ENCODE measurements around the gene SYCP3.

The SYCP3 gene

GRCh38 chr12:101697930-101698799 lies 41.1 kb downstream of the SYCP3 start:
- Histone ChIP-seq H3K4ac (ENCODE audit: low read depth in 1 of 2, low read length in 2 of 2) (peak overlapping the region; percentile 81 to 92), H3K9ac (ENCODE audit: low read length) (peak overlapping the region; percentile 92), H2BK12ac (ENCODE audit: low read length in 2 of 2) (peak overlapping the region in 1 of 2 experiments; percentile 57), H3K4me2 (ENCODE audit: low read length, poor library complexity, severe bottlenecking) (peak overlapping the region; percentile 97), H3K9me3 (ENCODE audit: control insufficient read depth, low read length) (peaks cover 3% of the 10 kb centered on the region), H4K91ac (ENCODE audit: low read length) (peak overlapping the region; percentile 92), H3K36me3 (ENCODE audit: control insufficient read depth in 1 of 2, insufficient read depth in 2 of 2, low read depth in 1 of 2, low read length in 2 of 2) (no peaks in the 10 kb centered on the region), H3K23ac (ENCODE audit: low read length in 2 of 2) (peak overlapping the region; percentile 63 to 79), H2AK5ac (ENCODE audit: low read length, severe bottlenecking) (no peak overlapping the region), H4K8ac (ENCODE audit: low read length) (peak overlapping the region; percentile 97), H3K4me3 (ENCODE audit: insufficient read depth in 1 of 2, low read depth in 1 of 2, low read length in 2 of 2) (peak overlapping the region; percentile 95 to 99), H3K18ac (ENCODE audit: low read depth in 1 of 2, low read length in 2 of 2) (peak overlapping the region; percentile 70 to 98), H2BK5ac (ENCODE audit: low read depth, low read length, poor library complexity, severe bottlenecking) (peak overlapping the region; percentile 5), H2AFZ (ENCODE audit: low read depth, low read length) (peak overlapping the region; percentile 80), H3K27ac (ENCODE audit: low read length, poor library complexity, severe bottlenecking) (no peak overlapping the region), H3K4me1 (ENCODE audit: control insufficient read depth, insufficient read depth, low read depth, low read length) (peaks cover 8% of the 10 kb centered on the region), H2BK15ac (ENCODE audit: low read depth, poor library complexity, severe bottlenecking) (peak overlapping the region; percentile 94), H3K27me3 (ENCODE audit: control insufficient read depth in 1 of 2, insufficient read depth in 1 of 2, low read length in 2 of 2) (no peaks in the 10 kb centered on the region), H3K14ac (ENCODE audit: low read length in 2 of 2) (peak overlapping the region in 1 of 2 experiments; percentile 95), H3K79me1 (replicated peaks; ENCODE audit: low read length, poor library complexity, severe bottlenecking) (peaks cover 10% of the 10 kb centered on the region), H2BK120ac (ENCODE audit: low read depth, low read length) (peak overlapping the region; percentile 92)
- DNase-seq = peak; percentile 48
- WGBS = under 1% methylated on average over 60 of the region's 67 CpGs

GRCh38 chr12:101697197-101697929 lies 41.9 kb downstream of the SYCP3 start, which contains the start of gene CHPT1:
Gene CHPT1 (plus strand): TSS chr12:101697640. CDS start chr12:101697862, 222 bp downstream.
- peak within 1 kb of the TSS in 1 of 2 experiments; percentile 74 for H2BK12ac ChIP-seq (ENCODE audit: low read length in 2 of 2)
- peaks cover 3% of the 10 kb centered on the region for H3K9me3 ChIP-seq (ENCODE audit: control insufficient read depth, low read length)
- no peak within 1 kb of the TSS for H2AK5ac ChIP-seq (ENCODE audit: low read length, severe bottlenecking)
- peak within 1 kb of the TSS; percentile 94 for H2BK15ac ChIP-seq (ENCODE audit: low read depth, poor library complexity, severe bottlenecking)
- peak within 1 kb of the TSS; percentile 95 to 99 for H3K4me3 ChIP-seq (ENCODE audit: insufficient read depth in 1 of 2, low read depth in 1 of 2, low read length in 2 of 2)
- H2BK5ac ChIP-seq (ENCODE audit: low read depth, low read length, poor library complexity, severe bottlenecking) = peak within 1 kb of the TSS; percentile 8
- no peak within 1 kb of the TSS for H3K27ac ChIP-seq (ENCODE audit: low read length, poor library complexity, severe bottlenecking)
- H4K8ac ChIP-seq (ENCODE audit: low read length) = peak within 1 kb of the TSS; percentile 97
- peak within 1 kb of the TSS; percentile 81 to 92 for H3K4ac ChIP-seq (ENCODE audit: low read depth in 1 of 2, low read length in 2 of 2)
- H3K4me2 ChIP-seq (ENCODE audit: low read length, poor library complexity, severe bottlenecking) = peak within 1 kb of the TSS; percentile 97
- peak within 1 kb of the TSS; percentile 70 to 79 for H3K23ac ChIP-seq (ENCODE audit: low read length in 2 of 2)
- H3K18ac ChIP-seq (ENCODE audit: low read depth in 1 of 2, low read length in 2 of 2) = peak within 1 kb of the TSS; percentile 70 to 98
- H3K4me1 ChIP-seq (ENCODE audit: control insufficient read depth, insufficient read depth, low read depth, low read length) = peaks cover 8% of the 10 kb centered on the region
- under 1% methylated on average over 44 of the region's 80 CpGs for WGBS
- peak within 1 kb of the TSS; percentile 92 for H4K91ac ChIP-seq (ENCODE audit: low read length)
- peak within 1 kb of the TSS; percentile 92 for H2BK120ac ChIP-seq (ENCODE audit: low read depth, low read length)
- peaks cover 7% of the 10 kb centered on the region for H3K79me1 ChIP-seq (replicated peaks; ENCODE audit: low read length, poor library complexity, severe bottlenecking)
- no peaks in the 10 kb centered on the region for H3K27me3 ChIP-seq (ENCODE audit: control insufficient read depth in 1 of 2, insufficient read depth in 1 of 2, low read length in 2 of 2)
- H3K14ac ChIP-seq (ENCODE audit: low read length in 2 of 2) = peak within 1 kb of the TSS in 1 of 2 experiments; percentile 95
- peak within 1 kb of the TSS; percentile 89 for H2AFZ ChIP-seq (ENCODE audit: low read depth, low read length)
- no peaks in the 10 kb centered on the region for H3K36me3 ChIP-seq (ENCODE audit: control insufficient read depth in 1 of 2, insufficient read depth in 2 of 2, low read depth in 1 of 2, low read length in 2 of 2)
- H3K9ac ChIP-seq (ENCODE audit: low read length) = peak within 1 kb of the TSS; percentile 92
- DNase-seq = peak; percentile 57

- no peak overlapping the region for H3K27ac ChIP-seq (ENCODE audit: low read length, poor library complexity, severe bottlenecking)
- no peak for DNase-seq
- H2BK12ac ChIP-seq (ENCODE audit: low read length in 2 of 2) = peak overlapping the region in 1 of 2 experiments; percentile 42
- H3K23ac ChIP-seq (ENCODE audit: low read length in 2 of 2) = peak overlapping the region in 1 of 2 experiments; percentile 17
- H2BK120ac ChIP-seq (ENCODE audit: low read depth, low read length) = no peak overlapping the region
- peaks cover 8% of the 10 kb centered on the region for H3K4me1 ChIP-seq (ENCODE audit: control insufficient read depth, insufficient read depth, low read depth, low read length)
- peaks cover 7% of the 10 kb centered on the region for H3K79me1 ChIP-seq (replicated peaks; ENCODE audit: low read length, poor library complexity, severe bottlenecking)
- H3K4ac ChIP-seq (ENCODE audit: low read depth in 1 of 2, low read length in 2 of 2) = no peak overlapping the region
- peak overlapping the region; percentile 71 for H4K8ac ChIP-seq (ENCODE audit: low read length)
- H3K4me2 ChIP-seq (ENCODE audit: low read length, poor library complexity, severe bottlenecking) = peak overlapping the region; percentile 91
- no peak overlapping the region for H3K14ac ChIP-seq (ENCODE audit: low read length in 2 of 2)
- 46% methylated on average over 17 of the region's 18 CpGs for WGBS
- no peak overlapping the region for H2AK5ac ChIP-seq (ENCODE audit: low read length, severe bottlenecking)
- H3K9ac ChIP-seq (ENCODE audit: low read length) = peak overlapping the region; percentile 84
- H3K18ac ChIP-seq (ENCODE audit: low read depth in 1 of 2, low read length in 2 of 2) = no peak overlapping the region
- peak overlapping the region; percentile 89 for H2AFZ ChIP-seq (ENCODE audit: low read depth, low read length)
- H2BK5ac ChIP-seq (ENCODE audit: low read depth, low read length, poor library complexity, severe bottlenecking) = no peak overlapping the region
- H3K4me3 ChIP-seq (ENCODE audit: insufficient read depth in 1 of 2, low read depth in 1 of 2, low read length in 2 of 2) = peak overlapping the region; percentile 95 to 99
- no peaks in the 10 kb centered on the region for H3K36me3 ChIP-seq (ENCODE audit: control insufficient read depth in 1 of 2, insufficient read depth in 2 of 2, low read depth in 1 of 2, low read length in 2 of 2)
- no peak overlapping the region for H2BK15ac ChIP-seq (ENCODE audit: low read depth, poor library complexity, severe bottlenecking)
- peak overlapping the region; percentile 28 for H4K91ac ChIP-seq (ENCODE audit: low read length)
- H3K27me3 ChIP-seq (ENCODE audit: control insufficient read depth in 1 of 2, insufficient read depth in 1 of 2, low read length in 2 of 2) = no peaks in the 10 kb centered on the region
- H3K9me3 ChIP-seq (ENCODE audit: control insufficient read depth, low read length) = peaks cover 3% of the 10 kb centered on the region
Measured at GRCh38 chr12:101696251-101697196, 42.7 kb downstream of the SYCP3 start.
